Kidney epithelial cell (primary cell): ENCODE results near the gene B3GAT3. TPM values are rescaled to one million over a fixed set of nuclear protein-coding genes. Genes with fewer than 3 reads are reported as not detected.

ENCODE experiments used
- DNase-seq: peaks from one replicate; pipeline ENCODE4 v3.0.0-alpha.2; 2010; ENCODE audit warnings: low read depth
- H3K27me3 ChIP-seq: 2 replicates; pipeline ENCODE4 v1.6.0; 2011; ENCODE audit warnings: low read length; ENCODE audit not compliant: control insufficient read depth, insufficient read depth
- H3K36me3 ChIP-seq: 2 replicates; pipeline ENCODE4 v1.5.1; 2011; ENCODE audit warnings: low read length; ENCODE audit not compliant: control insufficient read depth, insufficient read depth
- H3K4me3 ChIP-seq: 2 replicates; pipeline ENCODE4 v1.5.1; 2011; ENCODE audit warnings: low read depth, mild to moderate bottlenecking, control low read depth, low read length
- total RNA-seq: library from RNA; depleted of rRNA; stranded (reverse); fragments of >200 nt; gene quantifications from 2 replicates; pipeline ENCODE4 v1.2.3, GENCODE V29; 2015
- TF ChIP-seq, protein P1 (sequence below): IDR thresholded peaks from 2 replicates; pipeline ENCODE4 v1.5.1; 2011; ENCODE audit warnings: mild to moderate bottlenecking, moderate library complexity, low read length, control low read depth, inconsistent platforms; ENCODE audit not compliant: insufficient read depth, poor library complexity, severe bottlenecking

Gene B3GAT3
- total RNA-seq, 1 donor from 2014 or later = 68.7 TPM

DNA sequence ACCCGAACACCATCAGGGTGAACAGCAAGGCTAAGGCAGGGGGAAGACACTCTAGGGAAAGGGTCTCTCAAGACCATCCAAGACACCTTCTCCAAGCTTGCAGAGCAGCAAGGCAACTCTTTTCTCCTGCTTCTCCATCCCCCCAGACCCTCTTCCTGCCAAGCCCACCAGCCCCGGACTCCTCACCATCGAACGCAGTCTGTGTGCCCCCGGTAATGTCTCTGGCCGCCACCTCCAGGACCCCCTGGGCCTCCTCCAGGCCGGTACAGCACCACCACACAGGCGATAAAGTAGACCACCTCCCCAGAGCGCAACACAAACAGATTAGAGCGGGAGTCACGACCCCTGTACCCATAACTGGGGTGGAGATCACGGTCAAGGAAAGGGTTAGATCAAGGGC is 13.0 kb downstream of the B3GAT3 start:
- Histone ChIP-seq H3K4me3 (no peak overlapping the region), H3K36me3 (no peaks in the 10 kb centered on the region), H3K27me3 (no peaks in the 10 kb centered on the region)
- TF ChIP-seq, protein P1, sequence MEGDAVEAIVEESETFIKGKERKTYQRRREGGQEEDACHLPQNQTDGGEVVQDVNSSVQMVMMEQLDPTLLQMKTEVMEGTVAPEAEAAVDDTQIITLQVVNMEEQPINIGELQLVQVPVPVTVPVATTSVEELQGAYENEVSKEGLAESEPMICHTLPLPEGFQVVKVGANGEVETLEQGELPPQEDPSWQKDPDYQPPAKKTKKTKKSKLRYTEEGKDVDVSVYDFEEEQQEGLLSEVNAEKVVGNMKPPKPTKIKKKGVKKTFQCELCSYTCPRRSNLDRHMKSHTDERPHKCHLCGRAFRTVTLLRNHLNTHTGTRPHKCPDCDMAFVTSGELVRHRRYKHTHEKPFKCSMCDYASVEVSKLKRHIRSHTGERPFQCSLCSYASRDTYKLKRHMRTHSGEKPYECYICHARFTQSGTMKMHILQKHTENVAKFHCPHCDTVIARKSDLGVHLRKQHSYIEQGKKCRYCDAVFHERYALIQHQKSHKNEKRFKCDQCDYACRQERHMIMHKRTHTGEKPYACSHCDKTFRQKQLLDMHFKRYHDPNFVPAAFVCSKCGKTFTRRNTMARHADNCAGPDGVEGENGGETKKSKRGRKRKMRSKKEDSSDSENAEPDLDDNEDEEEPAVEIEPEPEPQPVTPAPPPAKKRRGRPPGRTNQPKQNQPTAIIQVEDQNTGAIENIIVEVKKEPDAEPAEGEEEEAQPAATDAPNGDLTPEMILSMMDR = no peak
- DNase-seq = no peak

DNA sequence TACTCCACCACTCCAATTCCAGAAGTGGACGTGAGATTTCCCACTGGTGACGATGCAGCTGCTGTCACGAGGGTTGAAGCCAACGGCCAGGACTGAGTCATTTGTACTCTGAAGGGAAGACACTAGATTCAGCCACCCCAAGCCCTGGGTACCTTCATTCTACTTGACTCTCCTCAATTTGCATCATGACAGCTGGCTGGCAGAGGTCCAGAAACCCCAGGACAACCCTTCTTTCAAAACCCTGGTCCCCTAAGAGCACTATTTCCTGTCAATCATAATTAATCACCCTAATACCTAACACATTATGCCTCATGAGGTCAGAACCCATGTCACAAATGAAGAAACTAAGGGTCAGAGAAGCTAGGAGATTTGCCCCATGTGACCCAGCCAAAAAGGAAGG is 14.1 kb downstream of the B3GAT3 start:
- Histone ChIP-seq H3K36me3 (no peaks in the 10 kb centered on the region), H3K27me3 (no peaks in the 10 kb centered on the region), H3K4me3 (no peak overlapping the region)
- DNase-seq = no peak
- TF ChIP-seq, protein P1 = no peak

DNA sequence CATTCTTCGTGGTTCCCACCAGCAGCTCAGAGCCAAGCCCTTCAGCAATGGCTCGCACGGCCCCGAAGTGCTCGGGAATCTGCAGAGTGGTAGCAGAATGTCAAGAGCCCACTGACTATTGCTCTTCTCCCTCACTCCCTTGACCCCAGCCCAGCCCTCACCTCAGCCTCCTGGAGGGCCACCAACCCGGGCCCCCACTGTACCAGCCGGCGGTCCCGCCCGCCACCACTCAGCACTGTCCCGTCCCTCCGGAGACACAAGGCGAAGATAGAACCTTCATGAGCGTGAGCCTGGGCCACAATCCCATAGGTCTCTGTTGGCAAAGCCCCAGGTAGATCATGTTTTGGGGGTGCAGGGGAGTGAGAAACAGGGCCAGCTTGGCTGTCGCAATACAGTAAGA is 15.9 kb downstream of the B3GAT3 start:
- H3K4me3 ChIP-seq = no peak overlapping the region
- no peaks in the 10 kb centered on the region for H3K27me3 ChIP-seq
- DNase-seq = no peak
- H3K36me3 ChIP-seq = no peaks in the 10 kb centered on the region
- TF ChIP-seq, protein P1 = no peak

DNA sequence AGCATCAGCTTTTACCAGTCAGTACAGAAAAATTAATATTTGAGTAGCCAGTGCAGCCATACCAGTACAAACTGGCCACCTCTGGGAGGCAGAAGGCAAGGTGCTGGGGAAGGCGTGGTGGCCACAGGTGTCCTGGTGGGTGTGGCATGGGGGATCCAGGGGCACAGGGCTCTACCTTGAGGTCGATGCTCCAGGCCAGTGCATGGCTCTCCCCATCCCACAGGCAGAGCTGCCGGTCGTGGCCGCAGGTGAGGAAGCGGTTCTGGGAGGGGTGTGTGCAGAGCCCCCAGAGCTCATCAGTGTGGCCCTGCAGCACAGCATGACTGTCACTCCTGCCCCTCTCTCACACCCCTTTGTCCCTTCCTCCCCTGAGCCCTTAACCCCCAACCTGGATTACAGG is 16.3 kb downstream of the B3GAT3 start:
- no peaks in the 10 kb centered on the region for H3K27me3 ChIP-seq
- no peaks in the 10 kb centered on the region for H3K36me3 ChIP-seq
- TF ChIP-seq, protein P1 = no peak
- H3K4me3 ChIP-seq = no peak overlapping the region
- DNase-seq = no peak

DNA sequence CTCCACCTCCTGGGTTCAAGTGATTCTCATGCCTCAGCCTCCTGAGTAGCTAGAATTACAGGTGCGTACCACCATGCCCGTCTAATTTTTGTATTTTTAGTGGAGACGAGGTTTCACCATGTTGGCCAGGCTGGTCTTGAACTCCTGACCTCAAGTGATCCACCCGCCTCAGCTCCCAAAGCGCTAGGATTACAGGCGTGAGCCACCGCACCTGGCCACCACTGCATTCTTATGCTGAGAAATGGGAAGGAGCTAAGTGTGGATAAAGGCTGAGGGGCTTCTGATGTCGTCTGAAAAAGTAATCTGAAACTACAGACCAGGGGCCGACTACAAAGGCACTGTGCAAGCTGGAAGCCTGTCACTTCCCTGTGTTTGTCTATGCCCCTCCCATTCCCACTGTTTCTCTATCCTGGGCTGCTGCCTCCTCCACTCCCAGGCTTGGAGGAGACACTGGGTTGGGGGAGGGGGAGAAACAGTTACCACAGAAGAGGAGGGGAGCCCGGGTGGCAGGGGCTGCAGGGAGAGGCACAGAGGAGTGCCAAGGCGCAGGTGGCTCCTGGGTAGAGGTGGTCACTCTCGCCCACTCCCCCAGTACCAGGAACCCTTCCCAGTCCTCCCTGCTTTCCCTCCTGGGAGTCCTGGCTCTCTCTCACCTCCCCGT is 17.2 kb downstream of the B3GAT3 start:
- DNase-seq = no peak

More for the DNA sequence above, 17.2 kb downstream of the B3GAT3 start:
- TF ChIP-seq, protein P1 = no peak
- Histone ChIP-seq H3K27me3 (no peaks in the 10 kb centered on the region), H3K4me3 (no peak overlapping the region), H3K36me3 (no peaks in the 10 kb centered on the region)
